HFFc6 (cell line): ENCODE measurements around the gene THSD4. TPM values are rescaled to one million over a fixed set of nuclear protein-coding genes. Genes with fewer than 3 reads are reported as not detected.

Experiments used
- DNase-seq: peaks from one replicate; pipeline ENCODE4 v3.0.0-alpha.2; 2018
- H3K27ac Mint-ChIP-seq: 2 replicates; pipeline ENCODE4 v1.8.0; 2020; ENCODE audit warnings: mild to moderate bottlenecking, mixed read lengths
- H3K27me3 Mint-ChIP-seq: 2 replicates; pipeline ENCODE4 v1.8.0; 2021; ENCODE audit warnings: mild to moderate bottlenecking, moderate library complexity, mixed read lengths; ENCODE audit not compliant: insufficient read depth
- H3K36me3 Mint-ChIP-seq: 2 replicates; pipeline ENCODE4 v1.8.0; 2021; ENCODE audit warnings: low read depth, mixed read lengths
- H3K4me1 Mint-ChIP-seq: 2 replicates; pipeline ENCODE4 v1.8.0; 2020; ENCODE audit warnings: low read depth, mixed read lengths
- H3K4me3 Mint-ChIP-seq: 2 replicates; pipeline ENCODE4 v1.8.0; 2020; ENCODE audit warnings: mild to moderate bottlenecking, moderate library complexity, mixed read lengths
- H3K9me3 Mint-ChIP-seq: 2 replicates; pipeline ENCODE4 v1.8.0; 2020; ENCODE audit warnings: mild to moderate bottlenecking, mixed read lengths
- CTCF ChIP-seq: fragments of 200-600 bp; sonication (generic); IDR thresholded peaks from 2 replicates; pipeline ENCODE4 v1.5.0; 2021; ENCODE audit warnings: antibody characterized with exemption, mild to moderate bottlenecking
- total RNA-seq, 6 experiments: library from RNA; stranded (reverse); fragmentation: NEBNext Ultra II Directional; extraction: Animal tissue kit (Norgen Biotek cat#: 25700); gene quantifications; 2 replicates in 1 of 6; 3 replicates in 5 of 6; pipeline ENCODE4 v1.2.3, GENCODE V29; 2021

Gene THSD4
- total RNA-seq, 6 experiments from 2014 or later = 32.7 to 39.1 (median 36.4) TPM

- no peak overlapping the region for H3K27ac Mint-ChIP-seq
Measured at GRCh38 chr15:71329497-71330260, 214.4 kb downstream of the THSD4 start.

GRCh38 chr15:71330638-71331162 lies 215.4 kb downstream of the THSD4 start:
- Mint-ChIP-seq H3K4me3 (no peak overlapping the region), H3K9me3 (no peaks in the 10 kb centered on the region), H3K27ac (no peak overlapping the region), H3K4me1 (peaks cover 91% of the 10 kb centered on the region), H3K36me3 (peaks cover 22% of the 10 kb centered on the region), H3K27me3 (no peaks in the 10 kb centered on the region; the same call in 1 of the 2 replicates)
- no peak for DNase-seq
- TF ChIP-seq CTCF = no peak

More at GRCh38 chr15:71329497-71330260, 214.4 kb downstream of the THSD4 start:
- H3K36me3 Mint-ChIP-seq = peaks cover 18% of the 10 kb centered on the region
- DNase-seq = peak; percentile 50
- H3K9me3 Mint-ChIP-seq = no peaks in the 10 kb centered on the region
- TF ChIP-seq CTCF = no peak
- no peak overlapping the region for H3K4me3 Mint-ChIP-seq
- H3K27me3 Mint-ChIP-seq = no peaks in the 10 kb centered on the region; the same call in 1 of the 2 replicates
- H3K4me1 Mint-ChIP-seq = peaks cover 91% of the 10 kb centered on the region

GRCh38 chr15:71331173-71331572 lies 215.9 kb downstream of the THSD4 start:
- peaks cover 88% of the 10 kb centered on the region for H3K4me1 Mint-ChIP-seq
- H3K4me3 Mint-ChIP-seq = no peak overlapping the region
- DNase-seq = no peak
- peaks cover 25% of the 10 kb centered on the region for H3K36me3 Mint-ChIP-seq
- TF ChIP-seq CTCF = no peak
- H3K27me3 Mint-ChIP-seq = no peaks in the 10 kb centered on the region; the same call in 1 of the 2 replicates
- no peak overlapping the region for H3K27ac Mint-ChIP-seq
- H3K9me3 Mint-ChIP-seq = no peaks in the 10 kb centered on the region

GRCh38 chr15:71332431-71333004 lies 217.2 kb downstream of the THSD4 start:
- TF ChIP-seq CTCF = no peak
- Mint-ChIP-seq H3K36me3 (peaks cover 30% of the 10 kb centered on the region), H3K27ac (peak overlapping the region; percentile 32; the same call in 1 of the 2 replicates), H3K9me3 (no peaks in the 10 kb centered on the region), H3K4me3 (no peak overlapping the region), H3K27me3 (no peaks in the 10 kb centered on the region), H3K4me1 (peaks cover 81% of the 10 kb centered on the region)
- DNase-seq = peak; percentile 50

GRCh38 chr15:71333136-71333700 lies 217.9 kb downstream of the THSD4 start:
- peaks cover 77% of the 10 kb centered on the region for H3K4me1 Mint-ChIP-seq
- no peak for DNase-seq
- peak overlapping the region; percentile 35 for H3K4me3 Mint-ChIP-seq
- H3K36me3 Mint-ChIP-seq = peaks cover 30% of the 10 kb centered on the region
- TF ChIP-seq CTCF = no peak
- peak overlapping the region; percentile 74 for H3K27ac Mint-ChIP-seq
- no peaks in the 10 kb centered on the region for H3K9me3 Mint-ChIP-seq
- H3K27me3 Mint-ChIP-seq = no peaks in the 10 kb centered on the region
